Neural cell (in vitro differentiated cells): ENCODE measurements around the gene FLOT1.

Source experiments
- CTCF ChIP-seq: fragments of 450-650 bp; IDR thresholded peaks from 2 replicates; pipeline ENCODE4 v1.5.1; 2014; ENCODE audit warnings: antibody characterized with exemption, mild to moderate bottlenecking, moderate library complexity; ENCODE audit not compliant: poor library complexity, severe bottlenecking
- EP300 ChIP-seq: fragments of 450-650 bp; conservative IDR thresholded peaks from 2 replicates; pipeline ENCODE4 v1.6.1; 2014; ENCODE audit warnings: antibody characterized with exemption, mild to moderate bottlenecking, moderate library complexity; ENCODE audit not compliant: poor library complexity, severe bottlenecking
- EZH2 ChIP-seq: fragments of 200-600, 300-800 bp; shearing (Covaris generic), sonication (generic); IDR thresholded peaks from 2 replicates; pipeline ENCODE4 v1.6.1; 2014; ENCODE audit warnings: antibody characterized with exemption, low read length, borderline replicate concordance, mild to moderate bottlenecking; ENCODE audit not compliant: insufficient read depth, poor library complexity, severe bottlenecking
- MXI1 ChIP-seq: fragments of 450-650 bp; conservative IDR thresholded peaks from 2 replicates; pipeline ENCODE4 v1.6.1; 2014; ENCODE audit warnings: antibody characterized with exemption, mild to moderate bottlenecking; ENCODE audit not compliant: poor library complexity, severe bottlenecking
- POLR2AphosphoS5 ChIP-seq: IDR thresholded peaks from 2 replicates; pipeline ENCODE4 v1.6.1; 2012
- RAD21 ChIP-seq: fragments of 450-650 bp; conservative IDR thresholded peaks from 2 replicates; pipeline ENCODE4 v1.6.1; 2014; ENCODE audit warnings: antibody characterized with exemption, mild to moderate bottlenecking, moderate library complexity
- REST ChIP-seq: IDR thresholded peaks from 2 replicates; pipeline ENCODE4 v1.6.1; 2012; ENCODE audit warnings: borderline replicate concordance
- SMC3 ChIP-seq: fragments of 450-650 bp; conservative IDR thresholded peaks from 2 replicates; pipeline ENCODE4 v1.6.1; 2014; ENCODE audit warnings: antibody characterized with exemption, mild to moderate bottlenecking, moderate library complexity; ENCODE audit not compliant: poor library complexity

DNA sequence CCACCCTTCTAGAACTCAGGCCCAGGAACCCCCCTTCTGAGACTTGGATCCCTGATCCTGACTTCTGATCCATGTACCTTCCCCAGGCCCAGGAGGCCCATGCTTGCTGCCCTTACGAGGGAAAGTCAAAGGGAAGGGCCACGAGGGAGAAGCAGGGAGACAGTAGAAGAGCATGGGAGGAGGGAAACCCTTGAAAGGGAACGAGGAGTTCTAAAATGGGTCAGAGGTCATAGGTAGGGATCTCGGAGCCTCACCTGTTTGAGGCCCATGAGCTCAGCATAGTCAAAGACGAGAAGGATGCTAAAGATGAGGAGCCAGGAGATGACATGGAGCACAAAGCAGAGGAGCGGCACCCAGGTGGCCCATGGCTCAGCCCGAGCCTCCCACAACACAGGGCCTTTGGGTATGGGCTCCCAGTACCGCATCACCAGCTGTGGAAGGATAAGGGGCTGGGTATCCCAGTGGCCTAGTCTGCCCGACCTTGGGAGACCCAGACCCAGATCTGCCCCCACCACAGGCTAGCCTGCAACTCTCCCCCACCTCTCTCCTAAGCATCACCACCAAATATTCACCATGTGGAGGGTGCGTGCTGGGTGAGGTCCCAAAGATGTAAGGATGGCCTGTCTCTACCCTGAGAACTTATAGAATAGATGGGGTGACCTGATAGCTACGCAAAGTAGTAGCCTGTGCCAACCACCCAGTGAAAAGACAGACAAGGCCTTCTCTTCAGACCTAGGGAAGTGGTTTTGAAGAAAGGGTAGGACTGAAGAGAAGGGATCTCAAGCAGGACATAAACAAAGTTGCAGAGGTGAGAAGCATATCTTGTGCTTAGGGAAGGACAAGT, 53.2 kb downstream of the FLOT1 start:
- TF ChIP-seq CTCF (no peak), MXI1 (no peak), REST (no peak), EZH2 (no peak), SMC3 (no peak), RAD21 (no peak), EP300 (no peak), POLR2AphosphoS5 (no peak)
